GM18507 (cell line): ENCODE results near the gene POLG2.

Experiments used
- DNase-seq: peaks from one replicate; pipeline ENCODE4 v3.0.0; 2011; ENCODE audit warnings: low read depth; ENCODE audit not compliant: insufficient read length; ENCODE audit errors: extremely low spot score
- FAIRE-seq: peaks from 2 replicates; lab custom pipeline; 2011; peaks lifted over from hg19 to GRCh38; lab: Jason Lieb, UNC

Gene POLG2

DNA sequence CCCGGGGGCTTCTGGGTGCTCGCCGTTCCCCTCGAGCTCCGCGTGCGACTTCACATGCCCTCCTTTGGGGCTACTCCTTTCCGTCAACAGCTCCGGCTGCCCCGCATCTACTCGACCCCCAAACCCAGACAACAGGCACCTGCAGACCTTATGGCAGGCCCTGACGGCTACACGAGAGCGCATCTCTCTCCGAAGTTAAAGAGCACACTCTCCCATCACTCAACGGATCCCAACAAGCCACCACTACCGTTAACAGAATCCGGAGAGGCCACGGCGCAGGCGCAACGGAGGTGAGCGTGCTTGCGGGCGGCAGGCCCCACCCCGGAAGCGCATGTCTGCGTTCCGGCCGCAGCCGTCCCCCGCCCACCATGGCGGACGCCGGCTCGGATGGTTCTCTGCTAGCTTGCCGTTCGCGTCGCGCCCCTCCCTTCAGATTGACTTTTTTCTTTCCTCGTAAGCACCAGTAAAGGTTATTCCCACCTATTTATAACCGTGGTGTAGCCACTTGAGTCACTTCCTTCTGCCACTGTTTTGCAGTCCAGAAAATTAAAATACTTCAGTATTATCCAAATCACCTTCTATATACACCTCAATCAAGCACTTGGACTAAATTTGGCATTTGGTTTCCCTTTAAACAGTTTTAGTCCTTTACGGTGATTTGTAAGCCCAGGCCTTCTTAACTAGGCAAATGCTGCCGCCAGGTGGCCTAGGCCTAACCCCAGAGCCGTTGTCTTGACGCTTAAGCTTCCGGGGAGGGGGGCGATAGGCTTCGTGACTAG lies at the start of gene POLG2:
POLG2 (minus strand) TSS at position 269 of the 779 bp plus-strand sequence; CDS start at position 183, 86 bp downstream.
- DNase-seq (peak; percentile 87), FAIRE-seq (peak; percentile 82)

DNA sequence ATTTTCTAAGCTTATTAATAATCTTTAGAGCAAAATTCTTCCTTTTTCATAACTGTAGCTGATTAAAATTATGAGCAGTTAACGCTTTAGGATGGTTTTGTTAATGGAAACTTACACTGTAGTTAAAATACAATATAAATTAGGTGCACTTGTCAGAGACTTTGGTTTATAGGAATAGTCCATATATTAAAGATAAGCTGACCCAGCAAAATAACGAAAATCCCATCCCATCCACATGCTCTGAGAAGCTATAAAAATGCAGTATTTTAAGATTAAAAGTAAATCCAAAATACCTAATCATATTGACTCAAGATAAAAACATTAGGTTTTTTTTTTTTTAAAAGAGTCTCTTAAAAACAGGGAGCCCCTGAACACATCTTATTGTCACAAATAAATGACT lies 47.9 kb upstream of the POLG2 start:
- FAIRE-seq (no peak), DNase-seq (no peak)

DNA sequence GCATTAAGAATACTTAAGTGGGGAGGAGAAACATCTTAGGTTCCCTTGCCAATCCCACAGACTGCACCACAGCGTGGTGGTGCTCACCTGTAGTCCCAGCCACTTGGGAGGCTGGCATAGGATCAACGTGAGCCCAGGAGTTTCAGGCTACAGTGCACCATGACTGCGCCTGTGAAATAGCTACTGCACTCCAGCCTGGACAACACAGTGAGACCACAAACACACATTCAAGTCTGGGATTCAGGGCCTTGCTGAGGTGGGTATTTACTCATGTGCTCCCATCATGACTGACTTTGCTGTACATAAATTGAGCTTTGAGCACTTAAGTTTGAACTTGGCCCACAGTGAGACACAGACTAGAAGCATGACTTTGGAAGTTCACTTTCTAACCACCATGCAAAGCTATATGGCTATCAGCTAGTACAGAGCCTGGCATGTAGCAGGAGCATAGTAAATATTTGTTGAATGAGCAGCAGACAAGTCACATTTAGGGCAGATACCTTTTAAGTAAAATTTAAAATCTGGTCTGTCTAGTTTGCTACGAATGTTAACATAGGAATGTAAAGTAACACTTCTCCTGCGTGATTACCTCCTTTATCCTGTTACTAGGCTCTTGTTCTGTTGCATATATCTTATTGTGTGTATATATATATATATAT lies 43.4 kb upstream of the POLG2 start:
- DNase-seq (no peak), FAIRE-seq (no peak)

DNA sequence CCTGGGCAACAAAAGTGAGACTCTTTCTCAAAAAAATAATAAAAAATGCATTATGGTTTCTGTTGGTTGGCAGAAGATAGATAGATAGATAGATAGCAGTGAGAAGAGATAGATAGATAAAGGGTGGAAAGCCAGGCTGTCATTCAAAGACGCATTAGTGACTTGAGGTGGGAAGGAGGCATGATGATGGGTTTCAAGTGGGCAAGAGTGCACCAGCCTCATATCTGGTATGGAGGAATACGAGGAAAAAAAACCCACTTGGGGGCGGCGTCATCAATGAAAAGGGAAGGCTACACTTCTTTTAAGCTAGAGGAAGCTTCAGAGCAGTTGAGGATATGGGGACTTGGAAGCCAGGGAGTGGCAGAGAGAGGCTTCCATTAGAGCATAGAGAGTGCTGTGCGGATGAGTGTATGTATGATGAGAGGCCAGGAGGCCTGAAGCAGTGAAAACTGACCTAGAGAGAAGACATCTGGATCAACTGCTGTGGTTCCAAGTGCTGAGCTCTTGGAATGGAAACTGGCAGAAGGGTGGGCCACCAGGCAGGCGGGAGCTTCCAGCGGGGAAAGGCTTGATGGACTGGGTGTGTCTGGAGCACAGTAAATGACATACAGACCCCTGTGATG lies 41.8 kb upstream of the POLG2 start:
- no peak for DNase-seq
- FAIRE-seq: no peak

DNA sequence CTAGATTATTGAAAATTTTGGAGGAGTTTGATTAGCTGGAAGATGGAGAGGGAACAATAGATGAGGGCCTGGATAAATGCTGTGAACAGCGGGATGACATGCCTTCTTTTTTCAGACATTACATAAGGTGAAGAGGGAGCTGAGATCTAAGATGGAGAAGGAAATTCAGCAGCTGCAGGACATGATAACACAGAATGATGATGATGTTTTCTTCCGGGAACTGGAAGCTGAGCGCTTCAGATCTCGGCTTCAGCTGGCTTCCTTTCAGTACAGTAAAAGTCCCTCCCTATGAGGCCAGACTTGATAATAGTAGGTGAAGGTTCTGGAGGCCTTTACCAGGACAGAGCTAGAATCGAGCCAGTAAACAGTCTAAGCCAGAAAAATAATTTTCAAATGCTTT lies 40.6 kb upstream of the POLG2 start:
- no peak for FAIRE-seq

DNA sequence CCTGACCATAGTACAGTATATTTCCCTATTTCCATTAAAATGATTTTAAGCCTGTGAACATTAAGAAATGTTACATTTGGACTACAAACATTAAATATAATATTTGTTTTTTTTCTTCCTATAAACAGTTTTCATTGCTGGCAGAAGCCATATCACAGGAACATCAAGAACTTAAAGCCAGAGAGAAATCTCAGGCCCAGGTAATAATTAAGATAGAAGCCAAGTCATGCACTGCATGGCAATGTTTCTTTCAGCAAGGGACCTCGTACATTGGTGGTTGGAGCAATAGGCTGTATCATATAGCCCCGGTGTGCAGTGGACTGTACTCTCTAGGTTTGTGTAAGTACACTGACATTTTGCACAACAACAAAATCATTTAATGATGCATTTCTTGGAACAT lies 40.1 kb upstream of the POLG2 start:
- DNase-seq: no peak

More for the DNA sequence above, 40.6 kb upstream of the POLG2 start:
- no peak for DNase-seq

DNA sequence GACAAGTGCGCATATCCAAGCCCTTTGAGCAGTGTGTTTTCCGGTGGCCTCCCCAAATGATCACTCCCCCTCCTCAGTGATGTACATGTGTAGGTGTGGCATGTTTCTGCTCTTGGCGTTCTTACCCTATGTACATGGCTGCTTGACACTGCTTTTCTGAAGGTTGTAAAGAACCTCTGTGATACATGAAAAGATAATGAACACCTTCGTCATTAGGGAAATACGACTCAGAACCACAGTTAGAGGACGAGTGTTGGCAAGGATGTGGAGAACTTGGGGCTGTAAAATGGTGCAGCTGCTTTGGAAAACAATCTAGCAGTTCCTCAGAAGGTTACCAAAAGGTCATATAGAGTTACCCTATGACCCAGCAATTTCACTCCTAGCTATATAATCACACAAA lies 38.5 kb upstream of the POLG2 start:
- no peak for FAIRE-seq
- no peak for DNase-seq

More for the DNA sequence above, 40.1 kb upstream of the POLG2 start:
- FAIRE-seq: no peak

DNA sequence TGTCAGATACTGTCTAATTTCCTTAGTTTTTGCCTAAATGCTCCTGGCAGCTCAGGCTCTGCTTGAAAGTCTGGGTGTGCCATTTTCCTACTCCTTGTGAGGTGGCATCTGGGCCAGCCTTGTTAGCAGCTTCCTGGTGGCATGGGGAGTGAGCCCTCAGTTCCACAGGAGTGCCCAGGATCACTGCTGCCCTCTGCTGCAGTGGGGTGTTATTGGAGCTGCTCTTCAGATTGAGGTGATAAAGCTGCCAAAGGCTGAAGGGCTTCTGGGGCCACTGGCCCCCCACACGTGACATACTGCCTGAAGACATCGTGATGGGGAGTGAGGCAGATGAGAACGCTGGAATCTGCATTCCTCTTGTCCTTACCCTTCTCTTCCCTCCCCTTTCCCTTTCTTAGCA lies 37.3 kb upstream of the POLG2 start:
- FAIRE-seq: no peak

DNA sequence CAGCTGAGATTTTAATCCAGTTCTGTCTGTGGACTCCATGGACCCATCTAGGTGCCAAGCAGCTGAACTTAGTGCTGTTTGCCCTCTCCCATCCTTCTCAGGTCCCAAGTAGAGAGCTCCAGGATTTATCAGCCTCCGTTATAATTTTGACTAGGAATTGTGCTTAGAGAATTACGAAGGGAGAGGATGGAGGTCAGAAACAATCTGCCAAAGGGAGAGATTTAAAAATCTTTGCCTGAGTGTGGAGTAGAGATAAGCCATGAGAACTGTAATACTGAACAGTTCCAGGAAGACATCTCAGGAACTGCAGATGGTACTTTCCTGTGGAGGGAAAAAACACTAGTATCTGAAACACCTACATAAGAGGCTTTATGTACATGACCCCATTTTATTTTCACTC lies 36.9 kb upstream of the POLG2 start:
- no peak for FAIRE-seq

More for the DNA sequence above, 37.3 kb upstream of the POLG2 start:
- DNase-seq: no peak

DNA sequence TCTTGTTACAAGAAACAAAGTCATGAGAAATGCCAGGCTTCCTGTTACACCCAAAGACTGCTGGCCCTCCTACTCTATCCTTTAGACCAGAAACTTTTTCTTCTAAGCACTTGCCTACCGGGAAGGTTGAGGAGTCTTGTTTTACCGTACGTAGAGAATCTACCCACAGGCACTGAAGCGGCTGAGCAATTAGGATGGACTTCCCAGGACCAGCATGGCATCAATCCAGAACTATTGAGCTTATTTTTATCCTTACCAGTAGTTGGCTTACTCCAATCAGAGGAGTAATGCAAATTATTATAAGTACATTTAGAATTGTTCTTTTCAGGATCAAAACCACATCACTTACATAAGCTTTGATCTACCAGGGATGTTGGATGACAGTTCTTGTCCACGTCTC lies 35.6 kb upstream of the POLG2 start:
- FAIRE-seq: no peak
- DNase-seq: no peak

More for the DNA sequence above, 36.9 kb upstream of the POLG2 start:
- no peak for DNase-seq

DNA sequence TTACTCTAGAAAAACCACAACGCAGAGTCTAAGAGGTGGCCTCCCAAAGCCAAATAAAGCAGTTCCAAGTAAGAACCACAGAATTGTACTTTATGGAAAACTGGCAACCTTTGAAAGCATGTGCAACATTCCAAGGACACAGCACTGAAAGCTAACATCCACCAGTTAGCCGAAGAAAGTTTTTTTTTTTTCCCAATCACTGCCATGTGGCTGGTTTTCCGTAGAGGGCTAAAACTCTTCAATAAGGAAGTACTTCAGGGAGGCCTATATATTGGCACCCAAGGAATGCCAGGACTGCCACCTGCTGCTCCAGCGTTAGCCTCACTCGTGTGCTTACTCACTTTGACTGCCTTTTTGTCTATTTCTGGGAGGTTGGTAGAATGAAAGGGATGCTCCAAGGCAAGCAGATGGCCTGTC lies 35.1 kb upstream of the POLG2 start:
- DNase-seq: no peak
- no peak for FAIRE-seq

DNA sequence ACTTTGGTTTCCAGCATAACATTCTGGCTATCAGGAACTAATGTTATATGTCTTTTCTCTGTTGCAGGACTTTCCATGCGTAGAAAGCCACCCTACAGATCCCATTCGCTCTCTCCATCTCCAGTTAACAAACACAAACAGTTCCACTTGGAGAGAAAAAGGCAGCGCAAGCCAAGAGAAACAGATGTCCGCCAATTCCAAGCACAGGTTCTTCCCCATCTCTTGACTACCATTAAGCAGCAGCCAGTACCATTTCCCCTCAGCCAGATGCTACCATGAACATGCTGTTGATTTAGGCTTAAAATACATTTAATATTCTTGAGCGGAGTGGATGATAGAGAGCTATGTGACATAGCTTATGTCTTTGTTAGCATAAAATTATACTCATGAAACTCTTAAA lies 32.4 kb upstream of the POLG2 start:
- FAIRE-seq: no peak
- DNase-seq: no peak

DNA sequence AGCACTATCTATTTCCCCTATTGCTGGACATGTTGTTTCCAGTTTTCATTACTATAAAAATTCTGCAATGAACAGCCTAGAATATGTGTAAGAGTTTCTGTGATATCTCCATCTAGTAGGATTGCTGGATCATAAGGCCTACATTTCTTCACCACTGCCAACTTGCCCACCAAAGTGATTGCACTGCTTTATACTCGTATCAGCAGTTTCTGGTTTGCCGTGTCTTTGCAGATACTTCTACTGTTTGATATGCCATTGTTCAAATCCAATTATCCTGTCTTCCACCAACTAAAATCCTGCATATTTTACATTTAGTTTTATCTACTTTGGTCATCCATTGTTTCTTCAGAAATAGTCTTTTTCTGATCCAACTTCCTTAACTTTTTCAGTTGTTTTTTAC lies 31.1 kb upstream of the POLG2 start:
- FAIRE-seq (no peak), DNase-seq (no peak)

DNA sequence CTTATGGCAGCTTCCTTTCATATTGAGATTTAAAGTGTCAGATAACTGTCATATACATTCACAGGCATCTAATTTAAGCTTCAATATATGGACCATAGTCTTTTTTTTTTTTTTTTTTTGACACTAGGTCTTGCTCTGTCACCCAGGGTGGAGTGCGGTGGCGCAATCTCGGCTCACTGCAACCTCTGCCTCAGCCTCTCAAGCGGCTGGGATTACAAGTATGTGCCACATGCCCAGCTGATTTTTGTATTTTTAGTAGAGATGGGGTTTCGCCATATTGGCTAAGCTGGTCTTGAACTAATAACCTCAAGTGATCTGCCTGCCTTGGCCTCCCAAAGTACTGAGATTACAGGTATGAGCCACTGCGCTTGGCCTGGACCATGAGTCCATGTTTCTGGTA lies 23.5 kb upstream of the POLG2 start:
- FAIRE-seq (no peak), DNase-seq (no peak)

DNA sequence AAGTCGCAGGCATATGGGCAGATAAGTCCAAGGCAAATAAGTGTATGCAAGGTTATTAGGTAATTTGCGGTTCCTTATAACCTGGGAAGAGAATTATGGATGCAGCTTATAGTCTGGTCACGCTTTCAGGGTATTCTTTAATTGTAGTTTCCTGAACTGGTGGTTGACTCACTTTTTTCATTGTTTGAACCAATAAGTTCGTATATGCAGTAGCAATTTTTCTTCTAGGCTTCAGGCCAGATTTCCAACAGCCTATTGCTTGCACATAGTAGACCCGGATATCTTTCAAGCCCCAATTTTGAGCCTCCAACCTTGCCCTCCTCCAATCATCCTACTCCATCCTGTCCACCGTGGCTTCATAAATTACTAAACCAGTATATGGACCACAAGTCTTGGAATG lies 22.7 kb upstream of the POLG2 start:
- no peak for FAIRE-seq
- no peak for DNase-seq

DNA sequence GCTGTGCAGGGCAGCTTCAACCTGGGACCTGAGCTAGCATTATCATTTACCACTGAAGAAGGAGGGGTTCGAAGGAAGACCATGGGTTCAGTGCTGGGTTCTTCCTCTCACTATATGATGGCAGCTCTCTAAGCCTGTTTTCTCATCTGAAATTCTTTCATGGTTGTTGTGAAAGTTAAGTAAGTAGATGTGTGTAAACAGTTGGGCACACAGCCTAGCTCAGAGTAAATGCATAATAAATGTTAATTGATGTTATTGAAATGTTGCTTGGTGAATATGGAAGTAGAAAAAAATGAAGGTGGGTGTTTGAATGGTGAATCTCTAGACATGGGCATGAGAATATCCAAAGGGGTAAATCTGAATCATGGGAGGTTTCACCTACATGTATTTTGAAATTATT lies 19.0 kb upstream of the POLG2 start:
- DNase-seq (no peak), FAIRE-seq (no peak)

DNA sequence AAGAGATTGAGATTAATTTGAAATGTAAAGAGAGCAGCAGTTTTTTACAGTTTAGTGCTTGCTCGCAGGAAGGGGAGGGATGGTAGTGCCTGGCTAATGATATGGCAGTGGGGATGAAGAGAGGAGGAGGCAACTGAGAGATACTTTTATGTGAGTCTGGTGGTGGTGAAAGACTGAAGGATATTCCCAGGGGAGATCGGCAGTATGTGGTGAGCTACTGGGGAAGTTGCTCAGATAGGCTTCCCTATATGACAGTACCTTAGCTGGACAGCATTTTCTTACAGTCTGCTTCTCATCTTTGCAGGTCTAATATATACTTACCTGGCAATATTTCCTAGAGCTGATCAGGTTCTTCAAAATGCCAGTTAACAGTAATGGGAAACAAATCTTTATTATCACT lies 18.6 kb upstream of the POLG2 start:
- FAIRE-seq (no peak), DNase-seq (no peak)

DNA sequence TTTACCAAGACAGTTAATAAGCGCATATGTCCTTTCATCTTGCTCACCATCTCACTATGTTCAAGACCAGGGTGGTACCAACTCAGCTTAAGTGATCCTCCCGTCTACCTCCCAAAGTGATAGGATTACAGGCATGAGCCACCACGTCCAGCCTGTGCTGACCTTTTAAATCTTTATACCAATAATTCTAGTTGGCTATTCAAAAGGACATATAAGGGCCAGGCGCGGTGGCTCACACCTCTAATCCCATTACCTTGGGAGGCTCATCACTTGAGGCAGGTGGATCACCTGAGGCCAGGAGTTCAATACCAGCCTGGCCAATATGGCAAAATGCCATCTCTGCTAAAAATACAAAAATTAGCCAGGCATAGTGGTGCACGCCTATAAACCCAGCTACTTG lies 12.3 kb upstream of the POLG2 start:
- DNase-seq (no peak), FAIRE-seq (no peak)

DNA sequence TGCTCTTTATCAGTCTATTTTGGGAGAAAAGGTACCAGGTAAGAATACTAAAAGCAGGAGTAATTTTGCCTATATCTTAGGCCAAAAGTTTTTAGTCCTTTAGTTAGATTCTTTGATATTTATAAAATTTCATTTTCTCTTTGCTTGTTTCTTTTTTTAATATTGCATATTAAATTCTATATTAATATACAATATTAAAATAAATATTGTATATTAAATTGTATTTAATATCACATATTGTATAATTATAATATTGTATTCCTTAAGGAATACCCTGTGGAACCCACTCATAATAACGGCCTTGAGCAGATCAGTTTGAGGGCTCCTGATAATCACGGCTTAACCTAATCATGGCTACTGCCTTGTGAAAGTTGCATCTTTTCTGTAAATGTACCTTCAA lies 11.8 kb upstream of the POLG2 start:
- FAIRE-seq (no peak), DNase-seq (no peak)

DNA sequence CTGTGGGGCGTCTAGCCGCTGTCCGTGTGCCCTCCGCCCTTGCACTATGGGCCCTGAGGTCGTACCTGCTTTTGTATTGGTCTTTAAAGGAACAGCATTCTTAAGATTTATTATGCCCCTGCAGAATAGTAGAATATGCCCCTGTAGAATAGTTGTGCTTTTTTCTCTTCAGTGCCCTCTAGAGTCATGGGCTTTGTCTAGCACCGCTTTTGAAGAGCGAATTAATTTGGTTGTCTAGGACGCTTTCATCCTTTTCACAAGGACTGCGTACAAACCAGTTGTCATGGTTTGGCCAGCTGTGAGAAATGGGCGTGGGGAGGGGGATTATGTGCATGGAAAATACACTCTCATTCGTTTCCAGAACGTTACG lies 10.5 kb upstream of the POLG2 start:
- no peak for DNase-seq
- FAIRE-seq: peak; percentile 67
